Adrenal gland (tissue), 5 donors: ENCODE results near the gene SLC27A5.

Source experiments
- CTCF ChIP-seq, 6 experiments: fragments of 450-650 bp in 4 of 6; fragments of 200-600 bp in 2 of 6; sonication (generic) in 1 of 6; IDR thresholded peaks; 1 replicate in 5 of 6; 2 replicates in 1 of 6; pipeline versions ENCODE4 v1.5.1 to v1.8.0; 2016 to 2021; ENCODE audit warnings: antibody characterized with exemption in 6 of 6, mild to moderate bottlenecking in 2 of 6, moderate library complexity in 1 of 6
- POLR2A ChIP-seq, 2 donors: fragments of 450-650 bp; IDR thresholded peaks; one replicate each; pipeline ENCODE4 v1.6.1; 2017; ENCODE audit warnings: antibody characterized with exemption in 2 of 2, mild to moderate bottlenecking in 2 of 2, moderate library complexity in 1 of 2
- donor health status: DM: no; HTN: no; CAD: no.

GRCh38 chr19:58513213-58513693, 1.5 kb upstream of the SLC27A5 start:
- TF ChIP-seq CTCF (IDR thresholded peaks at IDR 0.05) (no peak), POLR2A (IDR thresholded peaks at IDR 0.05) (no peak)
